ENCODE measurements around the gene CD79B. TPM values are rescaled to one million over a fixed set of nuclear protein-coding genes. Genes with fewer than 3 reads are reported as not detected.

Gene CD79B
- total and polyA plus RNA-seq, 2 of the 13 experiments (the other 11 are each of a cell fraction or from before 2014, with no cell fraction given) = not detected

GRCh38 chr17:63956296-63956920 is 24.3 kb upstream of the CD79B start (continued):
- TF ChIP-seq, protein P1, sequence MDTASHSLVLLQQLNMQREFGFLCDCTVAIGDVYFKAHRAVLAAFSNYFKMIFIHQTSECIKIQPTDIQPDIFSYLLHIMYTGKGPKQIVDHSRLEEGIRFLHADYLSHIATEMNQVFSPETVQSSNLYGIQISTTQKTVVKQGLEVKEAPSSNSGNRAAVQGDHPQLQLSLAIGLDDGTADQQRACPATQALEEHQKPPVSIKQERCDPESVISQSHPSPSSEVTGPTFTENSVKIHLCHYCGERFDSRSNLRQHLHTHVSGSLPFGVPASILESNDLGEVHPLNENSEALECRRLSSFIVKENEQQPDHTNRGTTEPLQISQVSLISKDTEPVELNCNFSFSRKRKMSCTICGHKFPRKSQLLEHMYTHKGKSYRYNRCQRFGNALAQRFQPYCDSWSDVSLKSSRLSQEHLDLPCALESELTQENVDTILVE (CRISPR knock-in tag; IDR thresholded peaks at IDR 0.05) = 0 out of 2 replicates have a peak, but pooled peaks have one; percentile 52
- TF ChIP-seq GABPB1 (CRISPR knock-in tag; IDR thresholded peaks at IDR 0.05) (peak; percentile 24; the same call in 1 of the 2 replicates), CEBPB (IDR thresholded peaks at IDR 0.05; ENCODE audit: borderline replicate concordance, low read depth, low read length) (peak; percentile 21; the same call in 1 of the 2 replicates), ZBTB38 (CRISPR knock-in tag; IDR thresholded peaks at IDR 0.05) (no peak), ZNF589 (CRISPR knock-in tag; conservative IDR thresholded peaks at IDR 0.05) (no peak), ARID5B (CRISPR knock-in tag; IDR thresholded peaks at IDR 0.05) (peak; percentile 88), ZNF501 (CRISPR knock-in tag; IDR thresholded peaks at IDR 0.05) (peak; percentile 62; the same call in 1 of the 2 replicates), MLXIP (CRISPR knock-in tag; IDR thresholded peaks at IDR 0.05; ENCODE audit: borderline replicate concordance) (no peak), GATAD1 (CRISPR knock-in tag; IDR thresholded peaks at IDR 0.05) (peak; percentile 35; the same call in 1 of the 2 replicates), TCF7L2 (IDR thresholded peaks at IDR 0.05; ENCODE audit: low read depth, low read length) (no peak), U2AF2 (IDR thresholded peaks at IDR 0.05; ENCODE audit: low read depth, low read length) (no peak), FOXK1 (CRISPR knock-in tag; IDR thresholded peaks at IDR 0.05; ENCODE audit: borderline replicate concordance, low read depth) (peak; percentile 84), NFKBIZ (CRISPR knock-in tag; IDR thresholded peaks at IDR 0.05) (0 out of 2 replicates have a peak, but pooled peaks have one; percentile 20), SIX4 (CRISPR knock-in tag; IDR thresholded peaks at IDR 0.05) (no peak)
- TF ChIP-seq, protein P2, sequence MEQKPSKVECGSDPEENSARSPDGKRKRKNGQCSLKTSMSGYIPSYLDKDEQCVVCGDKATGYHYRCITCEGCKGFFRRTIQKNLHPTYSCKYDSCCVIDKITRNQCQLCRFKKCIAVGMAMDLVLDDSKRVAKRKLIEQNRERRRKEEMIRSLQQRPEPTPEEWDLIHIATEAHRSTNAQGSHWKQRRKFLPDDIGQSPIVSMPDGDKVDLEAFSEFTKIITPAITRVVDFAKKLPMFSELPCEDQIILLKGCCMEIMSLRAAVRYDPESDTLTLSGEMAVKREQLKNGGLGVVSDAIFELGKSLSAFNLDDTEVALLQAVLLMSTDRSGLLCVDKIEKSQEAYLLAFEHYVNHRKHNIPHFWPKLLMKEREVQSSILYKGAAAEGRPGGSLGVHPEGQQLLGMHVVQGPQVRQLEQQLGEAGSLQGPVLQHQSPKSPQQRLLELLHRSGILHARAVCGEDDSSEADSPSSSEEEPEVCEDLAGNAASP (CRISPR knock-in tag; IDR thresholded peaks at IDR 0.05; ENCODE audit: borderline replicate concordance) = peak; percentile 56; the same call in 1 of the 2 replicates
- TF ChIP-seq, protein P3, sequence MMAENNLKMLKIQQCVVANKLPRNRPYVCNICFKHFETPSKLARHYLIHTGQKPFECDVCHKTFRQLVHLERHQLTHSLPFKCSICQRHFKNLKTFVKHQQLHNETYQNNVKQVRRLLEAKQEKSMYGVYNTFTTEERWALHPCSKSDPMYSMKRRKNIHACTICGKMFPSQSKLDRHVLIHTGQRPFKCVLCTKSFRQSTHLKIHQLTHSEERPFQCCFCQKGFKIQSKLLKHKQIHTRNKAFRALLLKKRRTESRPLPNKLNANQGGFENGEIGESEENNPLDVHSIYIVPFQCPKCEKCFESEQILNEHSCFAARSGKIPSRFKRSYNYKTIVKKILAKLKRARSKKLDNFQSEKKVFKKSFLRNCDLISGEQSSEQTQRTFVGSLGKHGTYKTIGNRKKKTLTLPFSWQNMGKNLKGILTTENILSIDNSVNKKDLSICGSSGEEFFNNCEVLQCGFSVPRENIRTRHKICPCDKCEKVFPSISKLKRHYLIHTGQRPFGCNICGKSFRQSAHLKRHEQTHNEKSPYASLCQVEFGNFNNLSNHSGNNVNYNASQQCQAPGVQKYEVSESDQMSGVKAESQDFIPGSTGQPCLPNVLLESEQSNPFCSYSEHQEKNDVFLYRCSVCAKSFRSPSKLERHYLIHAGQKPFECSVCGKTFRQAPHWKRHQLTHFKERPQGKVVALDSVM (CRISPR knock-in tag; IDR thresholded peaks at IDR 0.05) = no peak
